GM18499 (cell line): ENCODE data around the gene KPNA3.
A peak's percentile ranks its signal among the peaks of the same experiment; 100 is the strongest.

Source experiments
- ATAC-seq: cut with Tn5 transposase; IDR thresholded peaks from one replicate; pipeline ENCODE4 v1.9.1; 2021; ENCODE audit warnings: moderate number of reproducible peaks; ENCODE audit not compliant: insufficient read depth, unreplicated experiment

Gene KPNA3

GRCh38 chr13:49690133-49690994, 102.1 kb downstream of the KPNA3 start:
- ATAC-seq: peak; percentile 30

GRCh38 chr13:49683489-49683888, 109.0 kb downstream of the KPNA3 start:
- ATAC-seq: no peak

GRCh38 chr13:49681842-49682435, 110.5 kb downstream of the KPNA3 start:
- no peak for ATAC-seq

DNA sequence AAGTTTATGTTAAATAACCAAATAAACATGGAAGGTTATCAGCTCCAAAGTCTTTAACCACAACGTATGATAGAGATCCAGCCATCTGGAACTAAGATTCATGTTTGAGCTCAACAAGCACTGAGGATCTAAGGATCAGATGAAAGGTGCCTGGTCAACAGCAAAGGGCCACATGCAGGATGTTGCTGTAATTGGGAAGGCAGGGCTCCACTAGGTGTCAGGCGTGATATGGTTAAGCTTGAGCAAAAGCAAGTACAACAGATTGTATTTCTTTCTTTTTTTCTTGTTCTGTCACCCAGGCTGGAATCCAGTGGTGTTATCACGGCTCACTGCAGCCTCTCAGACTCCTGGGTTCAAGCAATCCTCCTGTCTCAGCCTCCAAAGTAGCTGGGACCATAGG, 113.2 kb downstream of the KPNA3 start:
- no peak for ATAC-seq

DNA sequence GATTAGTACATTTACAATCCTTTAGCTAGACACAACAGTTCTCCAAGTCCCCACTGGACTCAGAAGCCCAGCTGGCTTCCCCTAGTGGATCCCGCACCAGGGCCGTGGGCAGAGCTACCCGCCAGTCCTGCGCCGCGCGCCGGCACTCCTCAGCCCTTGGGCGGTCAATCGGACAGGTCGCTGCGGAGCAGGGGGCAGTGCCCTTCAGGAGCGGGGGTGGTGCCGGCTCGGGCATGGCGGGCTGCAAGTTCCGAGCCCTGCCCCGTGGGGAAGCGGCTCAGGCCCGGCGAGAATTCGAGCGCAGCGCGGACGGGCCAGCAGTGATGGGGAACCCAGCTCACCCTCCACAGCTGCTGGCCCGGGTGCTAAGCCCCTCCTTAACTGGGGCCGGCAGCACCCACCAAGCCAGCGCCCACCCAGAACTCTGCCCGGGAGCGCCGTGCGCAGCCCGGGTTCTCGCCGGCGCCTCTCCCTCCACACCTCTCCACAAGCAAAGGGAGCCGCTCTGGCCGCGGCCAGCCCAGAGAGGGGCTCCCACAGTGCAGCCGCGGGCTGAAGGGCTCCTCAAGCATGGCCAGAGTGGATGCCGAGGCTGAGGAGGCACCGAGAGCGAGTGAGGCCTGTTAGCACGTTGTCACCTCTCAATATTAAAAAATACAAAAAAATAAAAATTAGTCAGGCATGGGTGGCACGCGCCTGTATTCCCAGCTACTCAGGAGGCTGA, 114.1 kb downstream of the KPNA3 start:
- no peak for ATAC-seq

DNA sequence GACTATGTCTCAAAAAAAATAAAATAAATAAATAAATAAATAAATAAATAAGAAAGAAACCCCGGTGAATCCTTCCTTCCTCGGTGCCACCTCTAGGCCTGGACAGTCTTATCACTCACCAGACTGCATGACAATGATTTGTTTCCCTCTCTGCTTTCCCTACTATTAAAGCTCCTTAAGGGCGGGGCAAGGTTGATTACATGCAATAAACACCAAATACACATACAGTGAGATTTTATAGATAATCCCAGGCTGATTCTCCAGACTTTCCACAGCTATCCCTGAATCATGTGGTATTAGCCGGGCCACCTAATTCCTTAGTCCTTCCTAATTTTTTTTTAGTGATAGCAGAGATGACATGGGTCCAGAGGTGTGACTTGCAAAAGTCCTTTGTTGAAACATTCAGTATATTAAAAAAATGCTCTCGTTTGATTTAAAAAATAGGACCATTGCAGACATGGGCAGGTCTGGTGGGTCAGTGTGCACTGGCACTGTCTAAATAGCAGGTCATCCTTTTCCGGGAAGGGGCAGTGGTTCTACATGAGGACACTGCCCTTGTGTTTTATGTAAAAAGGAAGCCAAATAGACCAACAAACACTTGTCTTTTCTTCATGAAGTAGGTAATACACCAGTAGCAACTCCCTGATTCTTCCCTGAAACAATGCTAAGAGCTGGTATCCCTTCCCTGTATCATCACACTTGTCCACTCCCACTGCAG, 115.7 kb downstream of the KPNA3 start:
- no peak for ATAC-seq

DNA sequence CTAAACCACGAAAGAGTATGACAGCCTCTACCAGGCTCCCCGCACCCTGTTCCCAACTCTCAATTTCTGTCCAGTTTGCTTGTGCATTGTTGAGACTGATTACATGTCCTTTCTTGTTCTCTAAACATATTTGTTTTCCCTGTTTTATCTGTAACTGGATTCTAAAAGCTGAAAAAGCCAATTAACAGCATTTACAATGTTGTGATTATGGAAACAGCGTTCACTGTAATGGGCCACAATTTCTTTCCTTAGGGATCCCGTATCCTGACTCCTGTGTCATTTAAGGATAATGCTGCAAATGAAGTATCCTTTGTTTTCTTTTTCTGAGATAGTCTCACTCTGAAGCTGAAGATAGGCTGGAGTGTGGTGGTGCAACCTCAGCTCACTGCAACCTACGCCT, 121.7 kb downstream of the KPNA3 start:
- no peak for ATAC-seq

DNA sequence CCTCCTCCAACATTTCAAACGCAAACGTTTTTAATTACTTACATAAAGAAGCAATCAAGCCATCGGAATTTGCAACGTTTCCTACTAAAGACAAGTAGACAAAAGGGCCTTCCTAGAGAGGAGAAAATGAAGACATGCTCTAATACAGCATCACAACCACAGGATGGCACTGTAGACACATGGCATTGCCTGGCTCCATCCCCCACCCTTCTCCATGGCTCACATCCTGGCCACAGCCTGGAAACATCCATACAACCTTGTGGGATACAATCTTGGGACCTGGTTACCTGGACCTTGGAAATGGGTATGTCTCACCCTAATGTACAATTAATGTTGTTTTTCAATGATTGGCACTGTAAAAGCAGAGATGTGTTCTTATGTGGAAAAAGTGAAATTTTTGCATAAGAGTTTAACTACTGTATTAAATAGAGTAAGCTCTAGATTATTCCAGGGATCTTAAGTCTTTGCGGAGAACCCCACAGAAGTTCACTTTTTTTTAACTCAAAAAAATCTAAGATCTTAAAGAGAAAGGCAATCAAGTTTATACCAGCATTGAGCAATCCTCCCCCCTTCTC, 122.7 kb downstream of the KPNA3 start:
- ATAC-seq: no peak

- ATAC-seq: no peak
Observed at GRCh38 chr13:49667773-49668172, 124.7 kb downstream of the KPNA3 start.

DNA sequence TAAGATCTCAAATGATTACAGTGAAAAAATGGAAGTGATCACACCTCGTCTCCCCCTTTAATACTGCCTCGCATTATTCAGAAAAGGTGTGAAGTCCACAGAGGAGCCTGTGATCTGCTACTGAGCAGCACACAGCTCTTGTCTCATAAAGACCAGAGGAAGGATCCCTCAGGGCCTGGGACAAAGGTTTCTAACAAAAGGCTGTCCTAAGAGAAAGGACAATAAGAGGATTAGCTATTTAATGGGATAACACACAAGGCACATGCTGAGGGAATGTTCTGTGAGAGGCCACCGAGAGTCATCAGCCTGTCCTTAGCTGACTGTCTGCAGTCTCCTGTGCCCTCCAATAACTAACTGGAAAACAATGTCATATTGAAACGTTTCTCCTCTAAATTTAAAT, 127.9 kb downstream of the KPNA3 start:
- no peak for ATAC-seq

- ATAC-seq: no peak
Observed at GRCh38 chr13:49657241-49657641, 135.2 kb downstream of the KPNA3 start.

- no peak for ATAC-seq
Observed at GRCh38 chr13:49655906-49656305, 136.6 kb downstream of the KPNA3 start.

- no peak for ATAC-seq
Observed at GRCh38 chr13:49654011-49654410, 138.5 kb downstream of the KPNA3 start.

GRCh38 chr13:49653478-49653877, 139.0 kb downstream of the KPNA3 start:
- ATAC-seq: no peak

- no peak for ATAC-seq
Observed at GRCh38 chr13:49652355-49653305, 139.9 kb downstream of the KPNA3 start.

GRCh38 chr13:49651570-49652354, 140.7 kb downstream of the KPNA3 start:
- no peak for ATAC-seq

DNA sequence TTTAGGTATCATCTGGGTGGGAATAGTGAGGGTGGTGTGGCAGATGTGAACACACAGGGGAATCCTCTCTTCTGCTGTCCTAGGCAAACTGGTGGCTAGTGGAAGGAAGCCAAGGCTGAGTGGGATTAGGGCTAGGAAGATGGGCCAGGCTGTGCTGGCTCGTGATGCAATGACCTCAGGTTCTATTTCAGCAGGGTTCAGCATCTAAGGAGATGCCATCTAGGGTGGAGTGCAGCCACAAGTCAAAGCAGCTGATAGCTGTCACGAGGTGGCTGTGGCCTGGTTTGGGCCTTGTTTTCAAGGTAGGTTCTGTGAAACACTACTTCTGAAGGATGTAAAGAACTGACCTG, 142.5 kb downstream of the KPNA3 start:
- ATAC-seq: no peak
